Astrocyte (in vitro differentiated cells and primary cell): ENCODE results near the gene FAM78B.

ENCODE experiments used
- CTCF ChIP-seq: IDR thresholded peaks from 2 replicates; pipeline ENCODE4 v1.5.1; 2011; ENCODE audit warnings: low read depth, mild to moderate bottlenecking, inconsistent platforms, low read length, moderate library complexity; ENCODE audit not compliant: insufficient read depth
- EZH2 ChIP-seq: IDR thresholded peaks from 2 replicates; pipeline ENCODE4 v1.6.1; 2012; ENCODE audit warnings: mild to moderate bottlenecking, low read length, inconsistent platforms; ENCODE audit not compliant: insufficient read depth

GRCh38 chr1:166063701-166064100 lies 103.1 kb downstream of the FAM78B start:
- no peak for TF ChIP-seq CTCF
- TF ChIP-seq EZH2 = no peak
